Small intestine (tissue), 7 donors: ENCODE measurements around the gene PTGES3. TPM values are rescaled to one million over a fixed set of nuclear protein-coding genes. Genes with fewer than 3 reads are reported as not detected.
A peak's percentile ranks its signal among the peaks of the same experiment; 100 is the strongest.

ENCODE experiments used
- DNase-seq, 2 donors: peaks; one replicate each; pipeline versions ENCODE4 v3.0.0 to v3.0.0-alpha.2; 2013
- FAIRE-seq: peaks from 2 replicates; lab custom pipeline; 2012; peaks lifted over from hg19 to GRCh38; lab: Jason Lieb, UNC
- H3K27ac ChIP-seq, 3 donors: one replicate each; pipeline ENCODE4 v1.5.1; 2013; ENCODE audit warnings: low read length in 2 of 3, mild to moderate bottlenecking in 2 of 3, control low read depth in 1 of 3, inconsistent platforms in 1 of 3, low read depth in 1 of 3, moderate library complexity in 1 of 3
- H3K27me3 ChIP-seq, 3 donors: one replicate each; pipeline ENCODE4 v1.6.1; 2013; ENCODE audit warnings: low read length in 3 of 3, inconsistent platforms in 1 of 3; ENCODE audit not compliant: control insufficient read depth in 3 of 3, insufficient read depth in 3 of 3
- H3K36me3 ChIP-seq, 3 donors: one replicate each; pipeline ENCODE4 v1.6.1; 2013; ENCODE audit warnings: low read length in 3 of 3, inconsistent platforms in 1 of 3, low read depth in 1 of 3, mild to moderate bottlenecking in 1 of 3, moderate library complexity in 1 of 3; ENCODE audit not compliant: control insufficient read depth in 3 of 3, insufficient read depth in 2 of 3
- H3K4me1 ChIP-seq, 3 donors: one replicate each; pipeline ENCODE4 v1.6.1; 2013; ENCODE audit warnings: low read length in 2 of 3, inconsistent platforms in 1 of 3, low read depth in 1 of 3, mild to moderate bottlenecking in 1 of 3, moderate library complexity in 1 of 3; ENCODE audit not compliant: control insufficient read depth in 3 of 3, insufficient read depth in 2 of 3
- H3K4me3 ChIP-seq, 3 donors: one replicate each; pipeline ENCODE4 v1.5.1; 2013; ENCODE audit warnings: low read length in 3 of 3, control low read depth in 1 of 3, inconsistent platforms in 1 of 3, low read depth in 1 of 3, mild to moderate bottlenecking in 1 of 3, moderate library complexity in 1 of 3
- H3K9me3 ChIP-seq, 2 donors: one replicate each; pipeline ENCODE4 v1.6.1; 2013; ENCODE audit warnings: low read depth in 1 of 2, low read length in 1 of 2; ENCODE audit not compliant: control insufficient read depth in 2 of 2, insufficient read depth in 1 of 2
- WGBS, 3 donors: extraction: QIAGEN DNeasy Blood & Tissue Kit; methylation state at CpG; one replicate each; pipeline ENCODE4 v1.1.7; 2013; 5-methylcytosine and 5-hydroxymethylcytosine counted together
- polyA plus RNA-seq, 4 donors: library from polyadenylated mRNA; stranded (reverse) in 3 of 4; unstranded in 1 of 4; fragments of 200-250 nt in 3 of 4; fragments of 120-200 nt in 1 of 4; gene quantifications; one replicate each; pipeline versions ENCODE4 v1.2.1 to v1.2.3, GENCODE V29; 2013
- donor health status: healthy with polysubstance abuse.
- donor health status: control.
- donor health status: control.
- donor health status: Bipolar disorder and iron deficiency.
- donor health status: healthy.

Gene PTGES3
- polyA plus RNA-seq, 4 donors, result 130 to 235 (median 180) TPM

DNA sequence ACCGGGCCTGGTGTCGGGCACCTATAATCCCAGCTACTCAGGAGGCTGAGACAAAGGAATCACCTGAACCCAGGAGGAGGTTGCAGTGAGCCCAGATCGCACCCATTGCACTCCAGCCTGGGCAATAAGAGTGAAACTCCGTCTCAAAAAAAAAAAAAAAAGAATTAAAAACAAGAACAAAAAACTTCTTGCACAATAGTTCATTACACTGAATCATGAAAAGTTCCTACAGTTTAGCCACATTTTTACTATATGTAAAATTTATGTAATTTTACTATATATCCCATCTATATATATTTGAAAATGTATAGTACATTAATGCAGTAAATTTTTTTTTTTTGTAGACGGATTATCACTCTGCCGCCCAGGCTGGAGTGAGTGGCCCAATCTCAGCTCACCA, 46.9 kb downstream of the PTGES3 start:
- H3K27me3 ChIP-seq, result no peaks in the 10 kb centered on the region
- H3K27ac ChIP-seq, result no peak overlapping the region
- H3K36me3 ChIP-seq, result peaks cover 25 to 60% (median 26%) of the 10 kb centered on the region in 3 donors
- DNase-seq (no peak), FAIRE-seq (no peak)
- H3K9me3 ChIP-seq, result no peaks in the 10 kb centered on the region
- peaks cover 0 to 28% (median 0%) of the 10 kb centered on the region in 3 donors for H3K4me1 ChIP-seq
- WGBS, 3 donors, result 74 to 84% (median 79%) methylated on average over 6 of the region's 6 CpGs
- H3K4me3 ChIP-seq, result no peak overlapping the region

DNA sequence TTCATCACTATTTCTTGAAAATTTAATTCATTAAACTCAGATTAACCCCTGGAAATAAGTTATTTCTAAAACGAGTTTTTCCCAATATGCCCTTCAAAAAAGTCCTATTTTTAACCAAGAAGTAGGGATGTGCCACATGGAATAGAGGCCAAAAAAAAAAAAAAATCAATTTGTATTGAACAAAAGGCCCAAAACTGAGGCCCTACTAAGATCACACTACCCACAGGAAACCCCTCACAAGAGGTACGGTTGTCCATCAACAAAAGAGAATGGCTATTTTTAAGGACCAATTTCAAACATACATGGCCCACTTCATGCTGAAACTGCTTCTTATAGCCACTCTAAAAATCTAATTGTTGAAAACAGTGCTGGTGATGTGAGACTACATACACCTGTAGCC, 50.5 kb downstream of the PTGES3 start:
- Histone ChIP-seq H3K27ac (peak overlapping the region in 2 of 3 donors; percentile 27 to 77), H3K4me3 (no peak overlapping the region), H3K36me3 (peaks cover 21 to 50% (median 21%) of the 10 kb centered on the region in 3 donors), H3K27me3 (no peaks in the 10 kb centered on the region), H3K4me1 (peaks cover 2 to 40% (median 15%) of the 10 kb centered on the region in 3 donors), H3K9me3 (no peaks in the 10 kb centered on the region)
- FAIRE-seq (no peak), DNase-seq (no peak)
- WGBS, 3 donors, result 36 to 52% (median 50%) methylated on average over 2 of the region's 2 CpGs

DNA sequence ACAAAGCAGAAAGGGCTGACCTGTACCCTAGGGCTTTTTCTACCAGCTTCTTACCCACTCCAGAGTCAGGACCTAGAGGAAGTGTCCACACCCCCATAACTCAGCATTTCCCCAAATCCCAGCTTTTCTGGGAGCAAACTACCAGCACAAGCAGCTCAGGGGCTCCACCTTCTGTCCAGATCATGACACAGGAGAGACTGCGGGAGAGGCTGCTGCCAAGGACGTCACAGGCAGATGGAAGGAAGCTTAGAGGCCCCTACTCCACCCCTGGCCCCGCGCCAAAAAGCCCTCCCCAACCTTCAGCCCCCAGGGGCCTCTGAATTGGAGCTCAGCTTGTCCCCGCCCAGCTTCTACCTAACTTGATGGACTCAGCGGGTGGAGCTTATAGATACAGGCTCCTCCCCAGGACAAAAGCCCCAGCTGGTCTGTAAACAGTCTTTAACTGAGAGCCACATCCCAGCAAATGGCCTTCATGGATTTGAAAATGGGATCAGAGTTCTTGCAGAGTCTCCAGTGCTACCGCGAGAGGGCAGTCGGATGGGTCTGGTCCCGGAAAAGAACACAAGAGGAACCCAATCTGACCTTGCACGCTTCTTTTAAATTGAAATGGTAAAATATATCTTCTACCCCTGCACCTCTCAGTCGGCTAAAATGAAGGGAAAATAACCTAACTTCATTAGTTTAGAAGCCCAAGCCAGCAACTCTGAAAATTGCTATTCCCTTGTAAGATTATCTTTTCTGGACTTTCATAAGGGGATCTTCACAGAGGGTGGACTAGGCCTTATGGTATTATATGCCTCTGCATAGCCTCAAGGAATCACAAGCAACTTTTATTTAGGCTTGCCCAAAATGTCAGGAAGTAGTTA, 51.2 kb downstream of the PTGES3 start:
- FAIRE-seq, result no peak
- no peaks in the 10 kb centered on the region for H3K27me3 ChIP-seq
- H3K9me3 ChIP-seq, result no peaks in the 10 kb centered on the region
- peak overlapping the region in 2 of 3 donors; percentile 78 to 84 for H3K4me3 ChIP-seq
- H3K36me3 ChIP-seq, result peaks cover 14 to 43% (median 15%) of the 10 kb centered on the region in 3 donors
- peaks cover 6 to 42% (median 21%) of the 10 kb centered on the region in 3 donors for H3K4me1 ChIP-seq
- DNase-seq, result peak; percentile 100
- H3K27ac ChIP-seq, result peak overlapping the region; percentile 92 to 95 (median 94)
- WGBS, 3 donors, result 2 to 4% (median 3%) methylated on average over 12 of the region's 12 CpGs

DNA sequence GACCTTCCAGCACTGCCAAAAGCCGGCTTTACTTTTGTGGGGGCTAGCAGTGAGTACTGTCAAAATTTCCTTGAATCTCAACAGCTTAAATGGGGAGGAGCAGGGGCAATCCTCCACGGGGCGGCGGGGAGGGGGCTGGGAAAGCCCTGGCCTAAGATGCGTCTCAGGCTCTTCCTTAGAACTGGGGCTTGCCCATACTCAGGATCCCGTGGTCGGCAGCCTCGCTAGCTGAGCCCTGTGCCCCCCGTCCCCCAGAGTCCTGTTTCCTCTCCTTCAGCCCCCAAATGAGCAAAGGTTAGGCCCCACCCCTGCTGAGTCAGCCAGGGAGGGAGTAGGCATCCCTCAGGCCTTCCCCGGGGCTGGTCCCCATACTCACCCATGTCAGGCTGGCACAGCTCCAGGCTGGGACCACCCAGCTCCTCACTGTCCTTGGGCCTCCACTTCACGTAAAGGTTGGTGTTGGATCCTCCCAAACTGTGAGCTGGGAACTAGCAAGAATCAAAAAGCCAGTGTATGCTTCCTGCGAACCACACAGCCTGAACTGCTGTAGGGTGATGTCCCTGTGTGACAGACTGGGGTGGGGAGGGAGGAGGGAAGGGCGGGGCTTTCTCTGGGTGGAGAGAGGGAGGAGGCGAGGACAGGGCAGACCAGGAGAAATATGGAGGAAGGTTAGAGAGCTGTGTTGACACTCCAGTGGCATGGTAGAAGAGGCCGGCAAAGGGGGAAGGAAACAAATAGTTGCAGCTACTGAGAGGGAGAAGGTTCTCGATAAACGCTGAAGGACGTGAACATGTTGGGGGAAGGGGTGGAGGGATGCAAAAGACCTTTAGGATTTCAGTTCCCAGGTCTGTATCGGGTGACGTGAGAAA, 52.0 kb downstream of the PTGES3 start:
- Histone ChIP-seq H3K4me3 (peak overlapping the region; percentile 74 to 84 (median 78)), H3K27ac (peak overlapping the region; percentile 92 to 95 (median 94)), H3K27me3 (no peaks in the 10 kb centered on the region), H3K4me1 (peaks cover 6 to 47% (median 22%) of the 10 kb centered on the region in 3 donors), H3K9me3 (no peaks in the 10 kb centered on the region), H3K36me3 (peaks cover 10 to 34% (median 14%) of the 10 kb centered on the region in 3 donors)
- WGBS, 3 donors, result 0 to 3% (median 2%) methylated on average over 20 of the region's 20 CpGs
- DNase-seq, result peak; percentile 95 to 96
- FAIRE-seq, result no peak

DNA sequence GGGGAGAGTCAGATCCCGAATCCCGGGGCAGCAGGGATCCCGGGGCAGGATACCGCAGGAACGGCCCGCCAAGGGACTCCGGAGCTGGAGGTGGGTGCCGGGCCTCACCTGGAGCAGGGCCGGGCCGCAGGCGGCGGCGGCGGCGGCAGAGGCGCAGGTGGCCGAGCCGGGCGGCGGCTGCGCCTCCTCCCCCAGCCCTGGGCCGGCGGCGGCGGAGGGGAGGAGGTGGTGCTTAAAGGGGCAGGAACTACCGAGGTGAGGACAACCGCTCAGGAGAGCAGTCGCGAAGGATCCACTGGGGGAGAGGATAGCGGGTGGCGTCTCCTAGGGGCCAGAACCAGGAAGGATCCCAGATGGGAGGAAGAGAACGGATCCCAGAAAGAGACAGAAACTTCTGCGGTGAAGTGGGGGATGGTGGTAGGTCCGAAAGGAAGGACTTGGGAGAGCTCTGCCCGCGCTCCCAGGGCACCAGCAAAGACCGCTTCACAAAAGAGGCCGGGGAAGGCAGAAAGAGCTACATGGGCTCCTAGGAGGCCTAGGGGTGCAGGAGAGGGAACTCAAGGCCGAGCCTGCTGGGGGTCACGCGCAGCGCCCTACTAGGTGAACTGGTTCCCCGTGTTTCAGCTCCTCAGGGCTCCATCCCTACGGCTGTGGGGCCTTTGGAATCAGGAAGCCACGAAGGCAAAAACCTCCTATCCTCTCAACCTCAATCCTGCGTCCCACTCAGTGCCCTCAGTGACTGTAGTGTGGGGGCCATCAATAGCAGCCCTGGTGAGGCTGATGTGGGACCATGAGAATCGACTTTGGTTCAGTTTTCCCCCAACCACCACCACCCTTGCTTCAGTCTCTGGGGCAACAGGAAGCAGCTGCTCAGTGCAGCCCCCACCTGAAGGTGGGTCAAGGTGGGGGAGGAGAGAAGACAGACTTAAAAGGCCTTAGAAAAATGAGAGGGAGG, 53.0 kb downstream of the PTGES3 start:
- peaks cover 8 to 30% (median 13%) of the 10 kb centered on the region in 3 donors for H3K36me3 ChIP-seq
- WGBS, 3 donors, result 1% methylated on average over 36 to 47 of the region's 47 CpGs
- peak overlapping the region; percentile 92 to 95 (median 94) for H3K27ac ChIP-seq
- peak overlapping the region; percentile 74 to 84 (median 78) for H3K4me3 ChIP-seq
- no peak for FAIRE-seq
- DNase-seq, result peak; percentile 90 to 91
- H3K27me3 ChIP-seq, result no peaks in the 10 kb centered on the region
- peaks cover 6 to 54% (median 22%) of the 10 kb centered on the region in 3 donors for H3K4me1 ChIP-seq
- no peaks in the 10 kb centered on the region for H3K9me3 ChIP-seq

DNA sequence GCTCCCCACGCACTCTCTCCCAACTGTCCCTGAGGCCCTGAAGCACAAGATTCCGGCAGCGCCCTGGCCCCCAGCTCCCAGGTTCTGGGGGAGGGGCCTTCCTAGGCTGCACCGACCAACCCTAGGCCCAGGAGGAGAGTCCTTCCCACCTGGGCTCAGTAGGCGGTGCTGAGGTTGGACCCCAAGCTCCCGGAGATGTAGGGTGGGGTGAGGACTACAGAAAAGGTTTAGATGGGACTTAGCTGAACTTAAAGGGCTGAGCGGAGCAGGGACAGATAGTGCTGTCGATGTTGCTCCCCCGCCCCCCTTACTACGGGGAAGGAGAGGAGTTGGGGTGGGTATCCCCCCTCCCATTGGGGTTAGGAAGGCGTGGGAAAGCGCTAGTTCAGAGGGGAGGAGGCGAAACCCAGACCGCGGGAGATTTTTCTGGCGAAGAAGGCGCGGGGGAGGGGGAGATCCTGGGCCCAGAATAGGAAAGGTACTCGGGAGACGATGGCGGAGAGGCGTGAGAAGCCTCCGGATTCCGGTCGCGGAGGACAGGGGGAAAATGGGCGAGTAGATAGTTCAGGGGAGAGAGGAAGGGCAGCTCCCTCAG, 53.7 kb downstream of the PTGES3 start:
- Histone ChIP-seq H3K27me3 (no peaks in the 10 kb centered on the region), H3K27ac (peak overlapping the region; percentile 92 to 95 (median 94)), H3K36me3 (peaks cover 7 to 22% (median 8%) of the 10 kb centered on the region in 3 donors), H3K4me3 (peak overlapping the region; percentile 74 to 84 (median 78)), H3K9me3 (no peaks in the 10 kb centered on the region), H3K4me1 (peaks cover 6 to 54% (median 22%) of the 10 kb centered on the region in 3 donors)
- DNase-seq, result peak; percentile 77 to 87
- FAIRE-seq, result no peak
- WGBS, 3 donors, result 1 to 2% (median 1%) methylated on average over 27 of the region's 27 CpGs

DNA sequence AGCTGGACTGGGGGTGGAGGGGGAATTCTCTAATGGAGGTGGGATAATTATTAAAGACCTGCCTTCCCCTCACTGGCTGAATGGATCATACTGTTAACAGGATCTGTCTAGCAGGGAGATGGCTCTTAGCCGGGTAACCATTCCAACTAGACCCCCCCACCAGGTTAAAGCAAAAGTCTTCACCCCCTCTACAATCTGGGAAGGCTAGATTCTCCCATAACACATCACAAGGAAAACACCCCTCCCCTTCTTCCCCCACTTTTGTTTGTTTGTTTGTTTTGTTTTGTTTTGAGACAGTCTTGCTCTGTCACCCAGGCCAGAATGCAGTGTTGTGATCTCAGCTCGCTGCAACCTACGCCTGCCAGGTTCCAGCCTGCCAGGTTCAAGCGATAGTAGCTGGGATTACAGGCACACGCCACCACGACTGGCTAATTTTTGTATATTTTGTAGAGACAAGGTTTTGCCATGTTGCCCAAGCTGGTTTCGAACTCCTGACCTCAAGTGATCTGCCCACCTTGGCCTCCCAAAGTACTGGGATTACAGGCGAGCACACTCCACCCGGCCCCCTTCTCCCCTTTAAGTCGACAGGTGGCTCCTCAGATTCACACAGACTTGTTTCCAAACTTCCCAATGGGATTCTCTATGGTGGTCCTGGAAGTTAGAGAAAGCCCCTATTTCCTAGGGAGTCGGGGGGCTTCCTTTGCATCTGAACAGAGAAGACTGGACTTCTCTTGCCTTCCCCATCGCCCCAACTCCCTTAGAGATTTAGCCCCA, 54.4 kb downstream of the PTGES3 start:
- 31 to 51% (median 41%) methylated on average over 12 of the region's 12 CpGs for WGBS, 3 donors
- Histone ChIP-seq H3K27ac (peak overlapping the region in 2 of 3 donors; percentile 94 to 95), H3K4me1 (peaks cover 6 to 54% (median 22%) of the 10 kb centered on the region in 3 donors), H3K9me3 (no peaks in the 10 kb centered on the region), H3K27me3 (no peaks in the 10 kb centered on the region), H3K4me3 (peak overlapping the region in 2 of 3 donors; percentile 78 to 84), H3K36me3 (peaks cover 3 to 15% (median 5%) of the 10 kb centered on the region in 3 donors)
- FAIRE-seq (no peak), DNase-seq (no peak)
